ENCODE data around the gene OR2C1.

The OR2C1 gene

DNA sequence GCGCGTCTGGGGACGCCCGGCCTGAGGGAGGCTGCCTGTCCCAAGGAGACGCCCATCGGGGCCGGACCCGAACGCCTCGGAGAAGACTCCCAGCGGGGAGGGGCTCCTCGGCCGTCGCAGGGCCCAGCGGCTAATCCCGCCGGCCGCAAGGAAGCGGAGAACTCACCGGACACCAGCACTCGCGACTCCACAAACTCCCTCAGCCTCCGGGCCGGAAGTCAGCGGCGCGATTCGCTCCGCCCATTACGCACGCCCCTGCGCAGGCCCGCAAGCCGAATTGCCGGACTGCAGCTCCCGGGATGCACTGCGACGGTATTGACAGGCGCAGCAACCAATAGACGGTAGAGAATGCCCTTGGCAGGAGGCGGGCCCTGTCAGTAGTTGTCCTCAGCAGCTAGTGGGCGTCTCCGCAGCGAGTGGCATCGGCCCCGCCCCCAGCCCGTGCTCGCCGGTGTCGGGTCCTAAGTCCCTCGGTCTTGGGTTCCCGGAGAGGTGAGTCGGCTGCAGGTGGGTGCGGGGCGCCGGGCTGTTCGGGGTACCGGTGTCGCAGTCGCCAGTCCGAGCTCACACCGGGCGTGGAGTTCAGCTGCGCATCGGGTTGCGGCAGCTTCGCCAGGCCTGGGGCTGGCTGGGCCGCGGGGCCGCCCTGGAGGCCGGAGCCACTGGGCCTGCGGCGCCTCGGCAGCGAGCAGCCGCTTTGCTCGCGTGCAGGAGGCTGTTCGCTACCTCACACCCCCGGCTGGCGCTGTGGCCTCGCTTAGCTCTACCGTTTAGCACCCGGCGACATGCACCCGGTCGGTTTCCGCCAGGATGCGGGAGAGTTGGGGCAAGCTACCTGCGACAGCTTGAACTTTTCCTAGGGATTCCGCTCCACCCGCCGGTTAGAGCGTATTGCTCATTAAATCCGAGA, 45.3 kb downstream of the OR2C1 start, which contains the start of the genes ZNF174 and ZSCAN32:
Gene ZNF174 (plus strand): TSS at position 437 of the 910 bp plus-strand sequence. CDS start 790 bp downstream, outside the sequence.
Gene ZSCAN32 (minus strand): TSS at position 226 of the 910 bp plus-strand sequence. CDS start 3,447 bp downstream, outside the sequence.
- in situ Hi-C loops (cut with MboI; ENCODE audit: low pct_unique_long_range_greater_than_20kb, low sequenced_read_pairs, unreplicated experiment): no loop called here
- TF ChIP-seq, protein P1, sequence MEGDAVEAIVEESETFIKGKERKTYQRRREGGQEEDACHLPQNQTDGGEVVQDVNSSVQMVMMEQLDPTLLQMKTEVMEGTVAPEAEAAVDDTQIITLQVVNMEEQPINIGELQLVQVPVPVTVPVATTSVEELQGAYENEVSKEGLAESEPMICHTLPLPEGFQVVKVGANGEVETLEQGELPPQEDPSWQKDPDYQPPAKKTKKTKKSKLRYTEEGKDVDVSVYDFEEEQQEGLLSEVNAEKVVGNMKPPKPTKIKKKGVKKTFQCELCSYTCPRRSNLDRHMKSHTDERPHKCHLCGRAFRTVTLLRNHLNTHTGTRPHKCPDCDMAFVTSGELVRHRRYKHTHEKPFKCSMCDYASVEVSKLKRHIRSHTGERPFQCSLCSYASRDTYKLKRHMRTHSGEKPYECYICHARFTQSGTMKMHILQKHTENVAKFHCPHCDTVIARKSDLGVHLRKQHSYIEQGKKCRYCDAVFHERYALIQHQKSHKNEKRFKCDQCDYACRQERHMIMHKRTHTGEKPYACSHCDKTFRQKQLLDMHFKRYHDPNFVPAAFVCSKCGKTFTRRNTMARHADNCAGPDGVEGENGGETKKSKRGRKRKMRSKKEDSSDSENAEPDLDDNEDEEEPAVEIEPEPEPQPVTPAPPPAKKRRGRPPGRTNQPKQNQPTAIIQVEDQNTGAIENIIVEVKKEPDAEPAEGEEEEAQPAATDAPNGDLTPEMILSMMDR (IDR thresholded peaks at IDR 0.05; ENCODE audit: extremely low read depth, insufficient read depth, missing control alignments): peak; percentile 15
- DNase-seq (ENCODE audit: low spot score): peak; percentile 100

DNA sequence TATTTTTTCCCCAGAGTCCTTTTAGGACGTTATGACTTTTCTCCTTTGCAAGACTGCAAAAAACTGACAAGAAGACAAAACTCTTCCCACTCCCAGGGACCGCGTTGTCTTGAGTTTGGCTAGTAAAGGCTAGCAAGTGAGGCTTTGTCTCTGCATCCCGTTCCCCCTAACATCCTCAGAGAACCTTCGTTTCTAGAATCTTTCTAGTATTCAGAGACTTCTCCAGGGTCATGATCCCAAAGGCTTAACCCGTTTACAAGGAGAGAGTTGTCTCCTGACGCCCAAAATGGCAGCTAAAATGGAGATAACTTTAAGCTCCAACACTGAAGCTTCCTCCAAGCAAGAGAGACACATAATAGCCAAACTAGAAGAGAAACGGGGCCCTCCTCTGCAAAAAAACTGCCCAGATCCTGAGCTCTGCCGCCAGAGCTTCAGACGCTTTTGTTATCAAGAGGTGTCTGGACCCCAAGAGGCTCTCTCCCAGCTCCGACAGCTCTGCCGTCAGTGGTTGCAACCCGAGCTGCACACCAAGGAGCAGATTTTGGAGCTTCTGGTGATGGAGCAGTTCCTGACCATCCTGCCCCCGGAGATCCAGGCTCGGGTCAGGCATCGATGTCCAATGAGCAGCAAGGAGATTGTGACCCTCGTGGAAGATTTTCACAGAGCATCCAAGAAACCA, 46.2 kb downstream of the OR2C1 start:
- TF ChIP-seq, protein P1 (IDR thresholded peaks at IDR 0.05; ENCODE audit: extremely low read depth, insufficient read depth, missing control alignments): no peak
- peak; percentile 17 for DNase-seq (ENCODE audit: low spot score)
- in situ Hi-C loops (cut with MboI; ENCODE audit: low pct_unique_long_range_greater_than_20kb, low sequenced_read_pairs, unreplicated experiment): no loop called here
